ENCODE measurements around the gene P4HA2.

GRCh38 chr5:132203464-132203818, 24.2 kb downstream of the P4HA2 start:
- TF ChIP-seq CTCF (IDR thresholded peaks at IDR 0.05 in 2 of 3, conservative IDR thresholded peaks at IDR 0.05 in 1 of 3; ENCODE audit: insufficient read depth in 2 of 3, low read depth in 1 of 3, low read length in 3 of 3) (no peak), POLR2AphosphoS5 (IDR thresholded peaks at IDR 0.05; ENCODE audit: control insufficient read depth, insufficient read depth, low read depth, low read length) (no peak), ATF3 (IDR thresholded peaks at IDR 0.05) (no peak), ATF3 (CRISPR knock-in tag; conservative IDR thresholded peaks at IDR 0.05) (no peak), BRF2 (IDR thresholded peaks at IDR 0.05; ENCODE audit: borderline replicate concordance, insufficient read depth, insufficient read length) (no peak), CAMTA2 (CRISPR knock-in tag; conservative IDR thresholded peaks at IDR 0.05) (no peak), CBFB (CRISPR knock-in tag; IDR thresholded peaks at IDR 0.05) (no peak)

All from K562 (cell line).